Putamen (tissue), 1 donor: ENCODE data around the gene IRS1.

ENCODE experiments used
- DNase-seq: peaks from one replicate; pipeline ENCODE4 v3.0.0-alpha.2; 2016; ENCODE audit warnings: low spot score

The IRS1 gene

DNA sequence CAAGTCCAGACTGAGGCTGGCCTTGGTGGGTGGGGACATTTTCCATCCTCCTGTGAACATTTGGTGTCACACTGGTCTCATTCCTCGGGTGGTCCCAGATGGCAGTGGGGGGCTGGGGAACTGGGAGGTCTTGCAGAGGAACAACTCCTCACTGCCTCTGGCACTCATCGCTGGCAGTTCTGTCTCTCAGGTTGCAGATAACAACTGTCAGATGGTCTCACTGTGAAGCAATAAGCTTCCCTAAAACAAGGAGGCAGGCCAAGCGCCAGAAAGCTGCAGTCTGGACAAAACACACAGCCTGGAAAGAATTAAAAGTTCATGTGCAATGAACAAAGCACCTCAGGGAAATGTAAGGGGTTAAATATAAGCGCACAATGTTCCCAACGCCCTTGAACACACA is 78.1 kb downstream of the IRS1 start:
- DNase-seq, result no peak

DNA sequence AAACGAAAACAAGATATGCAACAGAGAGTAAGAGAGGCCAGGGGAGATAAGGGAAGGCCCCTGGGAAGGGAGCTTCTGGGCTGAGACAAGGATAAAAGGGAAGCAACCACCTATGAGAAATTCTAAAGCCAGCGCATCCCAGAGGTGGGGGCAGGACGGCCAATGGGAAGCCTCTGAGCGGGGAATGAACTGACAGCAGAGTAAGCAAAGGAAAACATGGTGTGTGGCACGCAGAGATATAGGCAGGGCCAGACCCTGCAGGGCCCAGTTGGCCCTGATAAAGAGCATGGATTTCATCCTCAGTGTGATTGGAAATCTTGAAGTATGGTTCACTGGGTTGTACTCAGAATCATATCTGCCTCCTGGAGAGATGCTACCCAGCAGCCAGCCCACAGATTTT is 78.7 kb downstream of the IRS1 start:
- DNase-seq, result no peak

DNA sequence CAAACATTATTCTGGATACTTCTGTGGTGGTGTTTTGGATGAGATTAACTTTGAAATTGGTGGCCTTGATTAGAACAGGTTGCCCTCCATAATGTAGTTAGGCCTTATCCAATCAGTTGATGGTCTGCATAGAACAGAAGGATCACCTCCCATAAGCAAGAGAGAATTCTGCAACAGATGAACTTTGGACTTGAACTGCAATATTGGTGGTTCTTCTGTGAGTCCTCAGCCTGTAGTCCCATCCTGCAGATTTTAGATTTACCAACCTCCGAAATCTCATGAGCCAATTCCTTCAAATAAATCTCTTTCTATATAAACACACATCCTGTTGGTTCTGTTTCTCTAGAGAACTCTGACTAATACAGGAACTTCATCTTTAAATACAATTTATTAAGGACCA is 81.9 kb downstream of the IRS1 start:
- no peak for DNase-seq

DNA sequence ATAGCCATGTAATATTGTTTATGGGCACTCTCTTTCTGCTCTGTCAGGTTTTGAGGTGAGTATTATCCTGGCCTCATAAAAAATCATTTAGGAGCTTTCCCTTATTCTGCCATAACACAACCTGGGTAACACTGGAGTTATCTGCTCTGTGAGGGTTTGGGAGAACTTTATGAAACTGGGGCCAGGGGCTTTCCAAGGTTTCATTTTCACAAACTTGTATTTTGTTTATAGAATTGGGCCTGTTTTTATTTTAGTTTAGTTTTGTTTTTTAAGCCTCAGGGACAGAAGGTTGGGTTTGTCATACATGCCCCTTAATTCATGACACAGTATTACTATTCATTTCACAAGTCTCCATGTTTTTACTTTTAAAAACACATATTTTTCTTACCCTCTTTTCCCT is 83.5 kb downstream of the IRS1 start:
- DNase-seq, result no peak

DNA sequence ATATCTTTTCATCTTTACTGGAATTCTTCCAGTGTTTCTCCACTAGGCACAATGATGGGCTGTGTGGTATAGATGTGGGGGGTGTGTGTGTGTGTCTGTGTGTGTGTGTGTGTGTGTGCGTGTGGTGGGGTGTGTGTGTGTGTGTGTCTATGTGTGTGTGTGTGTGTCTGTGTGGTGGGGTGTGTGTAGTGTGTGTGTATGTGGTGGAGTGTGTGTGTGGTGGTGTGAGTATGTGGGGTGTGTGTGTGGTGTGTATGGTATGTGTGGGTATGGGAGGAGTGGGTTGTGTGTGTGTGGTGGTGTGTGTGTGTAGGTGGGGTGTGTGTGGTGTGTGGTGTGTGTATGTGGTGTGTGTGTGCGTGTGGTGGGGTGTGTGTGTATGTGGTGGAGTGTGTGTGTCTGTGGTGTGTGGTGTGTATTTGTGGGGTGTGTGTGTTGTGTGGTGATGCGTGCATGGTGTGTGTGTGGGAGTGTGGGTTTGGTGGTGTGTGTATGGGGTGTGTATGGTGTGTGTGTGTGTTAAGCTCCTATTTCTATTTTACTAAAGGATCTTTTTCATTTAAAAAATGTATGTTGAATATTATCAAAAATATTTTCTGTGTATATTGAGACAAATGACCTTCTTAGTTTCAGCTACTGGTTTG is 84.2 kb downstream of the IRS1 start:
- no peak for DNase-seq

DNA sequence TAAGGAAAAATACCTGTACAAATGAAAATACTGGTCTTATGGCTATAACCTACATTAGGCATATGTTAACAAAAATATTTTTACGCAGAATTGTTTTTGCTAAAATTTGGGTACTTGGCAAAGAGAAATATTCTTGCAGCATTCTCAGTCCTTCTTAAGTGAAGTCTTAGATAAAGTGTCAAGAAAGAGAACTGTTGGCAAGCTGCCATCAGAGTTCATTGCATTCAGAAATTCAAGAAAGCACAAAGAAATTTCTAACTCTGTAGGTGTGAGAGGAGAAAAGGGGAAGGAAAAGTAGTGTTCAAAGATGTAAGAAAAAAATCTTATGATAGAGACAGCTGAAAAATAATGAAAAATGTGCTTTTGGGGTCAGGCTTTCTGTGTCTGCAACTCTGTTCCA is 86.7 kb downstream of the IRS1 start:
- no peak for DNase-seq

DNA sequence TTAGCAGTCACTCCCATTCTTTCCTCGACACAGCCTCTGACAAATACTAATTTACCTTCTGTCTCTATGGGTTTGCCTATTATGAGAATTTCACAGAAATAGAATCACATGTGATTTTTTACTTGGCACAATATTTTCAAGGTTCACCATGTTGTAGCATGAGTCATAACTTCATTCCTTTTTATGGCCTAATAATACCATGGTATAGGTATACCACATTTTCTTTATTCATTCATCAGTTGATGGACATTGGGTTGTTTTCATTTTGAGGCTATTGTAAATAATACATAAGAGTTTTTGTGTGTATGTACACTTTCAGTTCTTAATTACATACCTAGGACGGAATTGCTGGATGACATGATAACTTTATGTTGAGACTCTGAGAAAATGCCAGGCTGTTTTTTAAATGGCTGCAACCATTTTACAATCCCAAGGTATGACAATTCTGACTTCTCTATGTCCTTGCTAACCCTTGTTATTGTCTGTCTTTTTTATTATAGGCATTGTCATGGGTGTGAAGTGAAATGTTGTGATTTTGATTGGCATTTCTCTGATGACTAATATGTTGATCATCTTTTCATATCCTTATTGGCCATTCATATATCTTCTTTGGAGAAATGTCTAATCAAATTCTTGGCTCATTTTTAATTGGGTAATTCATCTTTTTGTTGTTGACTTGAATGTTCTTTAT is 87.9 kb downstream of the IRS1 start:
- DNase-seq, result no peak

DNA sequence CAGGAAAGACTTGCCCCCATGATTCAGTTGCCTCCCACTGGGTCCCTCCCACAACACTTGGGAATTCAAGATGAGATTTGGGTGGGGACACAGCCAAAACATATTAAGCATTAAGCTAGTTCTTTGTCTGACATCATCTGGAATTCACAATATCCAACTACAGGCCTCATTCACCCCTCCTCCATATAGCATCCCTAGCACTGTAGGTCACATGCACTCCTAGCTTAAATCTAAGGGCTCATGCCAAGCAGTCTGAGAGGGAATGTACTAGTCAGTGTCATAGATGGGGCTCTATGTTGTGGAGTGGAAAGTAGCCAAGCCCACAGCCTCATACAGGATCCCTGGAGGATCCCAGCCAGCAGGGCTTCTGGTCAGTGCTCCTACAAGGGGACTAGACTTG is 92.1 kb downstream of the IRS1 start:
- DNase-seq, result no peak

DNA sequence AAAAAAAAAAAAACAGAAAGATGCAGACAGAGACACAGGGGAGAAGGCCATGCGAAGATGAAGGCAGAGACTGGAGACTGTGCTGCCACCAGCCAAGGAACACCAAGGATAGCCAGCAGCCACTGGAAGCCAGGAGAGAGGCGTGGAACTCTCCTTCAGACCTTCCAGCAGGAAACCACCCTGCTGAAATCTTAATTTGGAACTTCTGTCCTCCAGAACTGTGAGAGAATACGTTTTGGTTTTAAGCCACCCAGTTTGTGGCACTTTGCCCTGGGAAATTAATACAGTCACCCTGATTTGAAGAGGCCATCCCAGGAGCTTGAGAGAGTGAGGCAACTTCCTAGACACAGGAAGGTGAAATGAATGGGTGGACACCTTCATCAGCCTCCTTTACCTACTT is 93.7 kb downstream of the IRS1 start:
- DNase-seq, result no peak

DNA sequence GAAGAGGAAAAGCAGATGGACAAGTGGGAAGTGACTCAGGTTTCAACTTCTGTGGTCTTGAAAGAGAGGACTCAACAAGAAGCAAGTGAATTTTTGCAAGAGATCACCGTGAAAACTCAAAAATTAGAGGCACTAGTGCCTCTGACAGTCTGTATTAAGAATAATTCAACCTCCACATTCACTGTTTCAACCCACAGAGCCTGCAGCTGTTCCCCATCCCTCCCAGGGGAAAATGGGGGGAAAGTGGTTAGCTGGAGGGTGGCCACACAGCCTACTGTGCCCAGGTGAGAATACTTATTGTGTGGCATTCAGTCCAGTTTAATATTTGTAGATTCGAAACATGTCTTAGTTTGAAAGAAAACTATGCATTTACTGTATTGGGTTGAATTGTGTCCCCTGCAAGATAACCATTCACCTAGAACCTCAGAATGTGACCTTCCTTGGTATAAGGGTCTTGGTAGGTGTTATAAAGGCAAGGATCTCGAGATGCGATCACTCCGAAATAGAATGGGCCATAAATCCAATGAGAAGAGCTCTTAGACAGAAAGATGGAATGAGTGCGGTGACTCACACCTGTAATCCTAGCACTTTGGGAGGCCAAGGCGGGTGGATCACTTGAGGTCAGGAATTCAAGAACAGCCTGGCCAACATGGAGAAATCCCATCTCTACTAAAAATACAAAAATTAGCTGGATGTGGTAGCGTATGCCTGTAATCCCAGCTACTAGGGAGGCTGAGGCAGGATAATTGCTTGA is 94.3 kb downstream of the IRS1 start:
- no peak for DNase-seq

DNA sequence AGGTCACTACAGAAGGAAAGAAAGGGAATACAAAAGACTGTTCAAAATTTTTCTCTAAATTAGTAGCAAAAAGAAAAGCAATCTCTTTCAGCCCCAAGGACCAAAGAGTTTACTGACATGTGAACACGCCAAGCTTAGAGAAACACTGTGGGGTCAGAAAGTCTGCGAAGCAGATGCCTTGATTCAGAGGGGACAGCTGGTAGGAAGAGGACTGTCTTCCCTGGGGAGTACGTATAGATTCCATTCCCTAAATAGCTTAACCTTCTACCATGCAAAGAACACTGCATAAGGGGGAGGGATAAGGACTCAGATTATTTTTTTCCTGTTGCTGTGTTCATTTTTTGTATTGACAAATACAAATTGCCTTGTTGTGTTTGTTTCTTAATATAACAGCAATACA is 96.1 kb downstream of the IRS1 start:
- DNase-seq, result no peak

DNA sequence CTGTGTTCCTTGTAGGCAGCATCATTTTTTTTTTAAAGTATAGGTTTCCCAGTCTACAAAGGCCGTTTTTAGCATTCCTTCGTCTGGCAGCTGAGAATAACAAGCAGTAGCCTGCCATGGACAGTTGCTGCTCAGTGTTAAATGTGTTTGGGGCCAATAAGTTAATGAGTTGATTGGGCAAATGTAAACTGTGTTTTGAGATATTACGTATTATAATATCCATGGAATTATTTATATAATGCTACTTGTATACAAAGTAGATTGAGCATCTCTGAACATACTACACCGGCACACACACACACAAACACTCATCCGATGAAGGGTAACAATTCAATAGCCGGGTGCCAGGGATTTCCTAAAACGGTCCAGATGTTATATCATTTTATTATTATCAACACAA is 97.2 kb downstream of the IRS1 start:
- no peak for DNase-seq

DNA sequence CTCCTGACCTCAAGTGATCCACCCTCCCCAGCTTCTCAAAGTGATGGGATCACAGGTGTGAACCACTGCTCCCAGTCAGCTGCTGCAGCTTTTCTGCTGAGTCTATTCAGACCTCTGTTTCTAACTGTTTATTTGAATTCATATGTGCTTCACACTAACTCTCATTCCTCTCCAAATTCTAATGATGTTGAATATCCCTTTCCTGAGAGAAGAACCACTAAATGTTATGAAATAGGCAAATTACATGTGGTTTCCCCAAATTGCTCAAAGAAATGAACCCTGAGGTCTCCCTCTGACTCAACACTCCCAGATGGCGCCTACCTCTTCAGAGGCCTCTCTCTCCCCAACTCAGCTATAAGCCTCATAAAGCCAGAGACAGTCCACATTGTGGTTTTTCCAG is 98.6 kb downstream of the IRS1 start:
- no peak for DNase-seq

DNA sequence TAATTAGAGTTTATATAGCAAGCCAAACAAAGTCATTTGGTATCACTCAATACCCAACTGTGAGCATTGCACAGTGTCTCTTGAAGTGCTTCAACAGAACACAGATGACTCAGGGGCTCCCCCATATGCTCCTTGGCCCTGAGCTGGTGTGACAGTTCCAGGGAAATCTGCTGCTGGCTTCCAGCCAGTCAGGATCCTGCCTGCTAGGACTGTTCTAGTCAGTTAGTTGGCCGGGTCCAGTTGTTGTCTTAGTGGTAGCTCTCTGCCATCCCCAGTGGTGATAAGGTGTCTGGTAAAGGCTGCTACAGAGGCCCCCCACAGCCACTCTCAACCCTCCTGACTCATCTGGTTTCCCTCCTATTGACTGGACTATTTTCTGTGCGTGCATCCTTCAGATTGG is 100.3 kb downstream of the IRS1 start:
- DNase-seq, result no peak

DNA sequence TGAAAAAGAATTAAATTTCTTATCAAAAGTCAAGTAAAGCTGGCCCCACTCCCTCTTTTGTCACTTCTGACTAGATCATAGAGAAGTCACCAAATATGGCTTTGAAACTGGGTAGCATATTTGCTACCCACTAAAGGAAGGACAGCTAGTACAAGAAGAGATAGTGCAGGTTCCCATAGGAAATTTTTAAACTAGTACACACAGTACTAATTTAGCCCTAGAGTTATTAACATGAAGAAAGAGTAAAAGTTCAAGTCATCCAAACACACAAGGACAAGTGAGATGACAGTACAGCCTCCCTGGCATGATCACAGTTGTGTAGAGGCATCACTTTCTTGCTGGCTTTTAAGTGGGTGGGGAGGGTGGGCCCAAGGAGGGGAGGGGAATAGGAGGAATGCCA is 100.9 kb downstream of the IRS1 start:
- DNase-seq, result no peak

DNA sequence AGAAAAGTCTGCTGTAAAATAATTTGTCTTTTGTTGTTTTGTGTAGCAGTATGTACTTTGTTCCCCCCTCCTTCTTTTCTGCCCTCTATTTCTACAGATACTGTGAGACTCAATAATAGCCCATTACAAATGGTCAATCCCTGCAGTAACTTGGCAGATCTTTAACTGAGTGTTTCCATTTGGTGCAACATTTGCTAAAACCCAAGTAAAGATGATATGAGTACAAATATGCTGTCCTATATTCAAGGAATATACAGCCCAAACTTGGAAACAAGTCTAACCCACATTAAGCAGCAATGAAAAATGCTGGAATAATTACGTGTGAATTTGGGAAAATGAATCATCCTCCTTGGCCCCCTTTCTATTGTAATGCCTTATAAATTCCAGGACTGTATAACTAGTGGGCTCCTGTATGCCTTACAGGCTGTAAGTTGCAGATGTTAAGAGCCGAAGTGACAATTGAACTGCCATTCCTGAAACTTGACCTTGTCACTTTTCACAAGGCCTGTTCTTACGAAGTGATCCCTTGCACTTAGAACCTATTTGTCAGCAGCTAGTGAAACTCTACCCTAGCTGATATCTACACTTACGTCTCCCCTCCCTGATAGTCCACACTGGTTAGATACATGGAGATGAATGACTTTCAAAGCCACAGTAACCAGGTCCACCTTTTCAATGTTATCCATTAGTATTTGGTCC is 104.9 kb downstream of the IRS1 start:
- no peak for DNase-seq

DNA sequence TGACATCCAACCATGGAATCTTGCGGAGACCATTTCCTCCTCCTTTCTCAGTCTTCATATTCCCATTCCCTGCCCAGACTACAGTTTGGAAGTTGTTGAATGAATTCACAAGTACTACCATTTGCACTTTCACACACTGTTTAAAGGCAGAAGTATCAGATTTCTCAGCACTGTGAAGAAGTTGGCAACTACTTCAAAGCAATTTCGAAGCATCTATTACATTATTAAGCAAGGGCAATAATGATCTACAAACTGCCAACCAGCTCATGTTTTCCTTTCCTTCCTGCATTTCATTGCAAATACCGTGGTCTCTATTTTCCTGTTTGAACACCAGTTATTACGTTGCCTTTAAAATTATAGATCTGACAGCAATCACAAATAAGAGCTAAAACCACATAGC is 105.5 kb downstream of the IRS1 start:
- no peak for DNase-seq

DNA sequence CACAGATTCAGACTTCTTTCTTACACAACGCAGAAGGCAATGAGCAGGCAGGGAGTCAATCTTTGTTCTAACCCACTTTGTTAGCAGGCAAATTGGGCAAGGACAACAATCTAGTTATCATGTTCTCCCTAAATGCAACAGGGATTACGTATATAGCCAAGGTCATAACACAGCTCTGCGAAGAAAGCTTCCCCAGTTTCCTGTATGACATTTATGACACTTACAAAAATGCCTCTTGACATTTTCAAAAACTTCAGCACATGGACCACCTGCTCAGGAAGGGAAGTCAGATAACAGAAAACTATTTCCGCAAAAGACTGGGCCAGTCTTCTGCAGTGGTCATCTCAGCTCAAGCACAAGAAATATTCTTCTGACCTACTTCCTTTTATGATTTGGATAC is 106.1 kb downstream of the IRS1 start:
- no peak for DNase-seq

DNA sequence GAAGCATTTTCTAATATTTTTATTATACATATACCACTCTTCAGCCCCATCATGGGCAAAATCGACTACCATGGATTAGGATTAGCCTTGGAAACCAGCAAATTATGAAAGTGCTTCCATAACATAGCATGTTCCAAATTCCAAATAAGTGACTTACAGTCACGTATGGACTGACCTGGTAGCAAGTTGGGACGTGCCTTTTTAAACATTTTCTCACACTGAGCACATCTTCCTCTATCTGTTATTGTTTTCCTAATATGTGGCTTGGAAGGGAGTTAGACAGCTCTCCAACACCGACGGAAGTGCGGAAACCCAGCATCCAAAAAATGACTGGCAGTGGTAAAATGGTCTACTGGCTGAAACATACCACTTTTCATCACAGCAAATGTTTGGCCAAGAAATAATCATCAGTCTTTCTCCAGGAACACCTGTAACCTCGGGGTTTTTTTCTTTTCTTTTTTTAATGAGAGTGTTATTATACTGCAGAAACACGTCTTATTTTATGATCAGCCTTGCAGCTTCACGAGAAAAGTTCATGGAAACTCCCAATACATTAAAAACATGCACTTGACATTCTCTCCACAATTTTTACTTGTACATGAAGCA is 107.0 kb downstream of the IRS1 start:
- no peak for DNase-seq

DNA sequence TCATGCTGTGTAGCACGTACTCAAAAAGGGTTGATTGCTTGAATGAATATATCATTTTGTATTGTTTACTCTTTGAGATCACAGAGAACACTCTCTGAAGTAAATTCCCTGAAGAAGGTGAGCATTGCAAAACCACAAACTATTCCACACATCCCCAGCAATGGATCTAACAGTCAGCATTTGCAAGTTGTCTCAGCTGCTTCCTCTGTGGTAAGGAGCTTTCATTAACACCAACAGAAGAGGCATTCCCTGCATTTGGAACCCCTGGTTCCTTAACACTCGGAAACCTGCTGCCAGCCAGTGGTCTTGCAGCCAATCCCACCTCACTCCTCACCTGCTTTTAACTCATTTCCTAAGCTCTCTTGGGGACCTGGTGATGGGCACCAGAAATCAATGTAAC is 108.4 kb downstream of the IRS1 start:
- no peak for DNase-seq

DNA sequence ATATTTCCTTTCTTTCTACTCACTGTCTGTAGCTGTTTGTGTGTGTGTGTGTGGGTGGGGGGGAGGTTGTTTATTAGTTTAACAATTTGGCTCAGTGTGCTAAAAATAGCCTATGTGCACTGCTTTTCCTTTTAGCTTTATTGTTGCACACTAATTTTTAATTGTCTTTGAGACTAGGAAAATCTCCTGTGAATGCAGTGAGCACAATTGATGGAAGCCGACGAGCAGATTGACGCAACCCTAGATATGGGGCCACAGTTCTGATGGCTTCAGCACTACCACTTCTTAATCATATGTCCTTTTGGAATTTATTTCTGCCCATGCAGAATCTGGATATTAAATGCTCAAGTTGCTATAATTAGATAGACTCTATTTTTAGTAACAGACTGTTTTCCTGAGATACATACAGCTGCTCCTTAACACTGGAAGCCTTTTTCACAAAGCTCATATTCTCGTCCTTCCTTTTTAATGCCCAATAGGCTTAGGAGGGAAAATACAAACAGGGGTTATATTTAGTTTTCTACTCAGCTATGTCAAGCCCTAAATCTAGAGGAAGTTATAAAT is 109.1 kb downstream of the IRS1 start:
- DNase-seq, result no peak

DNA sequence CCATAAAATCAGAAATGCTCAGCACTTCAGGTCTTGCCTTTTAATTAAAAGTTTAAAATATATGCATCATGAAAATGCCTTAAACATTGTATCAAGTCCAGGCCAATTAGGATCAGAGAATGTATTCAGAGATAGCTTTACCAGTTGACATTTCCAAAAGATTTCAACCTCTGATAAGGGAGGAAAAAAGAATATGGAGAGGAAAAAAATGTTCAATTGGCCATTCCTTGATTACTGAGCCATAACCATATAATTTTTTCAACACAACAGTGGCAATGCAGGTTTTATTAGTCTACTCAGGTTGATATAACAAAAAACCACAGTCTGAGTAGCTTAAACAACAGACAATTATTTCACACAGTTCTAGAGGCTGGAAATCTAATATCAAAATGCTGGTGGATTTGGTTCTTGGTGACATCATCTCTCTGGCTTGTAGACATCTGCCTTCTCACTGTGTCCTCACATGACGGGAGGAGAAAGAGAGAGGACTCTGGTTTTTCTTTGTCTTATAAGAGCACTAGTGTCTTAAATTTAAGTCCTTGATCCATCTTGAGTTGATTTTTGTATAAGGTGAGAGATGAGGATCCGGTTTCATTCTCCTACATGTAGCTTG is 111.9 kb downstream of the IRS1 start:
- no peak for DNase-seq
